ENCODE measurements around the gene SPG7.

GRCh38 chr16:89525146-89525913 lies 17.1 kb downstream of the SPG7 start:
- TF ChIP-seq CTCF (IDR thresholded peaks at IDR 0.05) (no peak), POLR2A (IDR thresholded peaks at IDR 0.05) (no peak), EP300 (IDR thresholded peaks at IDR 0.05) (no peak)
